B cell (primary cell): ENCODE data around the gene EXOSC6. TPM values are rescaled to one million over a fixed set of nuclear protein-coding genes. Genes with fewer than 3 reads are reported as not detected.
"Not testable (repeated sequence)": the region's sequence is repeated elsewhere in the genome, so short reads cannot be mapped to it uniquely, and the experiment has no call there.

ENCODE experiments used
- ATAC-seq: fragments of 200-7000 bp; cut with Tn5 transposase; one replicate; pipeline ENCODE4 v1.10.0; 2021; ENCODE audit warnings: low read depth, mild to moderate bottlenecking, moderate number of reproducible peaks, moderate library complexity
- CTCF ChIA-PET: fragments of 350-600 bp; sonication (Branson Sonifier 250); formaldehyde crosslinking; loops from one replicate; lab custom pipeline; 2021; ENCODE audit warnings: antibody characterized with exemption, inconsistent platforms; lab: Charles Lee
- POLR2A ChIA-PET: fragments of 350-600 bp; sonication (Branson Sonifier 250); formaldehyde crosslinking; loops from one replicate; lab custom pipeline; 2021; ENCODE audit warnings: antibody characterized with exemption; lab: Charles Lee
- DNase-seq: peaks from one replicate; pipeline ENCODE4 v3.0.0; 2013
- H2AFZ ChIP-seq: 2 replicates; pipeline ENCODE4 v1.6.1; 2012; ENCODE audit warnings: mild to moderate bottlenecking, low read depth, low read length; ENCODE audit not compliant: insufficient read depth, poor library complexity, severe bottlenecking
- H3K27ac ChIP-seq, 2 donors: 1 replicate in 1 of 2; 2 replicates in 1 of 2; pipeline ENCODE4 v1.5.1; 2012 to 2013; ENCODE audit warnings: low read length in 2 of 2, mild to moderate bottlenecking in 2 of 2, moderate library complexity in 1 of 2
- H3K27me3 ChIP-seq, 4 experiments: fragments of 200-600 bp in 1 of 4; sonication (generic) in 1 of 4; replicated peaks in 1 of 4; 1 replicate in 2 of 4; 2 replicates in 2 of 4; pipeline versions ENCODE4 v1.6.1 to v1.7.0; 2013 to 2016; ENCODE audit warnings: low read length in 3 of 4, mild to moderate bottlenecking in 2 of 4, mixed read lengths in 1 of 4, moderate library complexity in 1 of 4; ENCODE audit not compliant: insufficient read depth in 4 of 4, control insufficient read depth in 3 of 4; ENCODE audit errors: control extremely low read depth in 1 of 4
- H3K36me3 ChIP-seq, 2 experiments: replicated peaks in 1 of 2; 1 replicate in 1 of 2; 2 replicates in 1 of 2; pipeline versions ENCODE4 v1.6.1 to v1.7.1; 2013; ENCODE audit warnings: low read length in 1 of 2; ENCODE audit not compliant: insufficient read depth in 2 of 2, control insufficient read depth in 1 of 2; ENCODE audit errors: control extremely low read depth in 1 of 2, extremely low read depth in 1 of 2
- H3K4me1 ChIP-seq, 2 donors: fragments of 200-600 bp in 1 of 2; sonication (generic) in 1 of 2; 1 replicate in 1 of 2; 2 replicates in 1 of 2; pipeline versions ENCODE4 v1.5.1 to v1.6.1; 2013 to 2017; ENCODE audit warnings: low read length in 2 of 2; ENCODE audit not compliant: control insufficient read depth in 2 of 2, insufficient read depth in 2 of 2
- H3K4me2 ChIP-seq: replicated peaks from 2 replicates; pipeline ENCODE3; 2012; ENCODE audit warnings: mild to moderate bottlenecking, low read depth, low read length; ENCODE audit not compliant: poor library complexity, severe bottlenecking
- H3K4me3 ChIP-seq, 5 experiments: fragments of 200-600 bp in 1 of 5; sonication (generic) in 1 of 5; 1 replicate in 3 of 5; 2 replicates in 2 of 5; pipeline versions ENCODE4 v1.5.1 to v1.7.0; 2011 to 2016; ENCODE audit warnings: low read length in 4 of 5, mild to moderate bottlenecking in 4 of 5, low read depth in 2 of 5, control low read depth in 1 of 5, moderate library complexity in 1 of 5; ENCODE audit not compliant: insufficient read depth in 1 of 5; ENCODE audit errors: control extremely low read depth in 1 of 5, extremely low read depth in 1 of 5
- H3K79me2 ChIP-seq: fragments of 200-600 bp; sonication (generic); one replicate; pipeline ENCODE4 v1.6.0; 2016; ENCODE audit warnings: low read length; ENCODE audit not compliant: control insufficient read depth, insufficient read depth
- H3K9ac ChIP-seq: fragments of 200-600 bp; sonication (generic); 2 replicates; pipeline ENCODE4 v1.6.1; 2017; ENCODE audit warnings: mild to moderate bottlenecking, low read length, moderate library complexity
- H3K9me3 ChIP-seq, 3 donors: one replicate each; pipeline versions ENCODE4 v1.6.1 to v1.7.1; 2013; ENCODE audit warnings: low read length in 2 of 3; ENCODE audit not compliant: control insufficient read depth in 2 of 3, insufficient read depth in 1 of 3; ENCODE audit errors: control extremely low read depth in 1 of 3
- H4K20me1 ChIP-seq: 2 replicates; pipeline ENCODE4 v1.6.0; 2012; ENCODE audit warnings: mild to moderate bottlenecking, low read length; ENCODE audit not compliant: insufficient read depth, control insufficient read depth, poor library complexity, severe bottlenecking
- H3K27ac Mint-ChIP-seq: one replicate; pipeline ENCODE4 v1.8.0; 2021; ENCODE audit warnings: mixed read lengths
- H3K27me3 Mint-ChIP-seq: one replicate; pipeline ENCODE4 v1.8.0; 2021; ENCODE audit warnings: mixed read lengths
- H3K4me1 Mint-ChIP-seq: one replicate; pipeline ENCODE4 v1.8.0; 2021; ENCODE audit warnings: mixed read lengths
- H3K4me3 Mint-ChIP-seq: one replicate; pipeline ENCODE4 v1.8.0; 2021; ENCODE audit warnings: mixed read lengths
- H3K9me3 Mint-ChIP-seq: one replicate; pipeline ENCODE4 v1.8.0; 2022; ENCODE audit warnings: mixed read lengths; ENCODE audit not compliant: insufficient read depth
- WGBS: methylation state at CpG from one replicate; pipeline ENCODE4 v1.1.5; 2013; ENCODE audit warnings: missing lambda C conversion rate; ENCODE audit not compliant: insufficient coverage; 5-methylcytosine and 5-hydroxymethylcytosine counted together
- intact Hi-C: fragments of 100-400 bp; cut with micrococcal nuclease; formaldehyde crosslinking; loops from one replicate; pipeline ENCODE4 v1.10.0; 2022
- polyA plus RNA-seq: library from polyadenylated mRNA; depleted of rRNA; stranded (reverse); fragments of >200 nt; gene quantifications from 2 replicates; pipeline ENCODE4 v1.2.3, GENCODE V29; 2012
- total RNA-seq, 2 donors: library from RNA; stranded (reverse); fragments of 120-200 nt in 1 of 2; gene quantifications; 1 replicate in 1 of 2; 2 replicates in 1 of 2; pipeline versions ENCODE4 v1.2.3 to v1.2.4, GENCODE V29; 2013 to 2022

EXOSC6 gene
- total and polyA plus RNA-seq, 2 donors (not counting 1 experiment from before 2014, with no cell fraction given) = 13.0 to 42.3 TPM

GRCh38 chr16:70218586-70218985, 33.2 kb downstream of the EXOSC6 start:
- CTCF ChIA-PET, H3K4me3 Mint-ChIP-seq, H3K9me3 Mint-ChIP-seq, H3K27ac Mint-ChIP-seq, H3K4me1 ChIP-seq, H3K4me2 ChIP-seq, H3K9ac ChIP-seq, H3K27me3 ChIP-seq, H3K27ac ChIP-seq, H3K4me3 ChIP-seq, H3K9me3 ChIP-seq, H3K36me3 ChIP-seq, POLR2A ChIA-PET, H2AFZ ChIP-seq, H3K27me3 Mint-ChIP-seq, DNase-seq, H3K79me2 ChIP-seq, H4K20me1 ChIP-seq, ATAC-seq, H3K4me1 Mint-ChIP-seq, intact Hi-C loops: not testable (repeated sequence)
- WGBS = no CpG with 5 or more reads among the region's 2 CpGs

GRCh38 chr16:70206382-70206781, 45.4 kb downstream of the EXOSC6 start:
- WGBS = no CpG with 5 or more reads among the region's 6 CpGs
- H3K4me1 ChIP-seq = not testable (repeated sequence)

GRCh38 chr16:70204668-70205405, 46.9 kb downstream of the EXOSC6 start:
- H3K9me3 ChIP-seq, ATAC-seq, H2AFZ ChIP-seq, H3K4me3 Mint-ChIP-seq, CTCF ChIA-PET, H3K4me3 ChIP-seq, H3K4me2 ChIP-seq, H3K9ac ChIP-seq, intact Hi-C loops, H3K9me3 Mint-ChIP-seq, DNase-seq, H3K27me3 ChIP-seq, POLR2A ChIA-PET, H3K27ac Mint-ChIP-seq, H3K27ac ChIP-seq, H3K4me1 Mint-ChIP-seq, H3K36me3 ChIP-seq, H3K27me3 Mint-ChIP-seq, H4K20me1 ChIP-seq, H3K4me1 ChIP-seq, H3K79me2 ChIP-seq: not testable (repeated sequence)
- 76% methylated on average over 2 of the region's 46 CpGs for WGBS

More at GRCh38 chr16:70206382-70206781, 45.4 kb downstream of the EXOSC6 start:
- H2AFZ ChIP-seq, H3K4me3 Mint-ChIP-seq, intact Hi-C loops, H3K27me3 ChIP-seq, H3K4me2 ChIP-seq, H3K4me1 Mint-ChIP-seq, POLR2A ChIA-PET, H3K27me3 Mint-ChIP-seq, H3K27ac ChIP-seq, ATAC-seq, H3K9ac ChIP-seq, DNase-seq, H3K4me3 ChIP-seq, H3K27ac Mint-ChIP-seq, H3K36me3 ChIP-seq, H3K9me3 ChIP-seq, H4K20me1 ChIP-seq, H3K9me3 Mint-ChIP-seq, CTCF ChIA-PET, H3K79me2 ChIP-seq: not testable (repeated sequence)

GRCh38 chr16:70204010-70204409, 47.7 kb downstream of the EXOSC6 start:
- H3K27me3 ChIP-seq, H3K4me3 ChIP-seq, H3K4me1 Mint-ChIP-seq, H3K9me3 ChIP-seq, POLR2A ChIA-PET, H3K79me2 ChIP-seq, ATAC-seq, intact Hi-C loops, DNase-seq, H2AFZ ChIP-seq, H3K27ac ChIP-seq, H3K4me3 Mint-ChIP-seq, H3K27me3 Mint-ChIP-seq, H3K36me3 ChIP-seq, CTCF ChIA-PET, H3K27ac Mint-ChIP-seq, H4K20me1 ChIP-seq, H3K4me2 ChIP-seq, H3K9me3 Mint-ChIP-seq, H3K9ac ChIP-seq, H3K4me1 ChIP-seq: not testable (repeated sequence)
- WGBS = no CpG with 5 or more reads among the region's 29 CpGs
